Measurements from ENCODE around the gene NEK6. TPM values are rescaled to one million over a fixed set of nuclear protein-coding genes. Genes with fewer than 3 reads are reported as not detected.

Gene NEK6
- total and polyA plus RNA-seq, 2 of the 8 experiments (the other 6 are each of a cell fraction or from before 2014, with no cell fraction given) = 17.7 to 19.7 TPM

- FAIRE-seq = no peak
- TF ChIP-seq KDM1A (IDR thresholded peaks at IDR 0.05; ENCODE audit: borderline replicate concordance, low read length) (no peak), RAD21 (IDR thresholded peaks at IDR 0.05 in 1 of 2, conservative IDR thresholded peaks at IDR 0.05 in 1 of 2; ENCODE audit: low read depth in 2 of 2, low read length in 2 of 2) (peak; percentile 44 to 63; a peak in 3 of 4 replicates), SIX5 (IDR thresholded peaks at IDR 0.05; ENCODE audit: low read depth, low read length) (no peak), SRF (IDR thresholded peaks at IDR 0.05; ENCODE audit: low read depth, low read length) (no peak), NANOG (IDR thresholded peaks at IDR 0.05; ENCODE audit: insufficient read depth, low read depth, low read length, poor library complexity, severe bottlenecking) (no peak), HDAC2 (IDR thresholded peaks at IDR 0.05; ENCODE audit: borderline replicate concordance in 1 of 2, low read depth in 2 of 2, low read length in 2 of 2) (no peak), CHD2 (IDR thresholded peaks at IDR 0.05; ENCODE audit: low read length) (no peak), TCF12 (IDR thresholded peaks at IDR 0.05; ENCODE audit: low read depth, low read length) (no peak), JUN (IDR thresholded peaks at IDR 0.05; ENCODE audit: low read depth, low read length) (no peak), SUZ12 (IDR thresholded peaks at IDR 0.05; ENCODE audit: low read length) (no peak), CEBPB (IDR thresholded peaks at IDR 0.05; ENCODE audit: low read depth, low read length) (no peak), PHF8 (conservative IDR thresholded peaks at IDR 0.05; ENCODE audit: low read depth, low read length) (no peak)
Measured at GRCh38 chr9:124392871-124393460, 135.2 kb downstream of the NEK6 start.

More at GRCh38 chr9:124392871-124393460, 135.2 kb downstream of the NEK6 start:
- H2BK20ac ChIP-seq (ENCODE audit: low read length) = no peak overlapping the region
- ChIA-PET CTCF (ENCODE audit: partially characterized antibody) (interaction anchor here (0.6 to 21.3 kb wide), 17 partner anchors 9 to 1156 kb away, joined by 3 to 330 read pairs (median 4); partner anchors contain the start of gene PSMB7), POLR2A (ENCODE audit: partially characterized antibody) (interaction anchor here (1.2 to 1.6 kb wide), 4 partner anchors 9 to 22 kb away, joined by 3 to 6 read pairs (median 4); no protein-coding TSS in a partner anchor)
- no peak overlapping the region; the same call in 1 of the 2 replicates for H2BK5ac ChIP-seq (ENCODE audit: low read depth, low read length)
- H2AFZ ChIP-seq (ENCODE audit: low read length) = no peak overlapping the region
- H3K27ac ChIP-seq (ENCODE audit: low read depth, low read length) = no peak overlapping the region
- H4K8ac ChIP-seq (ENCODE audit: extremely low read depth, insufficient read depth, low read length) = no peak overlapping the region
- no peaks in the 10 kb centered on the region for H3K27me3 ChIP-seq (replicated peaks in 1 of 4; ENCODE audit: control insufficient read depth in 3 of 4, extremely low read depth in 1 of 4, insufficient read depth in 3 of 4, low read length in 3 of 4)
- no peak overlapping the region; the same call in 1 of the 2 replicates for H2BK12ac ChIP-seq (ENCODE audit: low read depth, low read length)
- peaks cover 0 to 3% (median under 1%) of the 10 kb centered on the region in 4 experiments; a peak in 1 of 8 replicates for H3K36me3 ChIP-seq (ENCODE audit: control insufficient read depth in 2 of 4, insufficient read depth in 4 of 4, low read length in 3 of 4)
- peaks cover 3 to 16% (median 9%) of the 10 kb centered on the region in 4 experiments; a peak in 5 of 7 replicates for H3K4me1 ChIP-seq (replicated peaks in 1 of 4; ENCODE audit: control insufficient read depth in 3 of 4, insufficient read depth in 4 of 4, low read length in 3 of 4)
- H3K56ac ChIP-seq (replicated peaks; ENCODE audit: insufficient read length, low read depth, low read length) = no peak overlapping the region
- no peak overlapping the region for H3K4ac ChIP-seq (replicated peaks; ENCODE audit: insufficient read length, low read depth, low read length)
- no peak overlapping the region for H3K4me2 ChIP-seq (ENCODE audit: insufficient read depth in 1 of 2, low read depth in 2 of 2, low read length in 2 of 2)
- DNase-seq (ENCODE audit: low read depth in 1 of 2, low spot score in 2 of 2) = no peak
- H3K23me2 ChIP-seq (ENCODE audit: low read depth, low read length) = no peaks in the 10 kb centered on the region
- H3K4me3 ChIP-seq (ENCODE audit: extremely low read depth in 1 of 4, insufficient read depth in 2 of 4, low read depth in 3 of 4, low read length in 4 of 4) = no peak overlapping the region
- H4K5ac ChIP-seq (ENCODE audit: insufficient read length, low read depth, low read length) = no peak overlapping the region
- peaks cover 11 to 14% of the 10 kb centered on the region in 2 experiments for H4K20me1 ChIP-seq (replicated peaks in 1 of 2; ENCODE audit: control insufficient read depth in 1 of 2, insufficient read depth in 2 of 2, low read length in 2 of 2)
- H3K14ac ChIP-seq (ENCODE audit: insufficient read length) = no peak overlapping the region
- H3K9ac ChIP-seq (replicated peaks in 1 of 4; ENCODE audit: extremely low read depth in 1 of 4, low read depth in 3 of 4, low read length in 3 of 4) = no peak overlapping the region
- no peak overlapping the region for H3K23ac ChIP-seq (ENCODE audit: insufficient read length)
- H2BK120ac ChIP-seq (replicated peaks; ENCODE audit: low read depth, low read length) = no peak overlapping the region
- H4K91ac ChIP-seq (replicated peaks; ENCODE audit: insufficient read length, low read length) = no peak overlapping the region
- no peaks in the 10 kb centered on the region for H3K9me3 ChIP-seq (ENCODE audit: insufficient read depth in 2 of 2, low read depth in 1 of 2, low read length in 1 of 2)
- peaks cover 8 to 91% of the 10 kb centered on the region in 2 experiments for H3K79me2 ChIP-seq (ENCODE audit: control insufficient read depth in 1 of 2, insufficient read depth in 2 of 2, low read length in 2 of 2)
- H2AK5ac ChIP-seq (ENCODE audit: low read depth, low read length) = no peak overlapping the region
- no peak overlapping the region for H3K18ac ChIP-seq (ENCODE audit: extremely low read depth, low read length)
- WGBS, 2 experiments (ENCODE audit: extremely low coverage in 1 of 2, insufficient coverage in 1 of 2, insufficient read length in 1 of 2, insufficient replicate concordance in 2 of 2, low coverage in 1 of 2, low lambda C conversion rate in 2 of 2, missing lambda C conversion rate in 1 of 2) = 66% methylated on average over 9 of the region's 9 CpGs; no CpG with 5 or more reads in 1 of the 2 experiments
- H3K79me1 ChIP-seq (ENCODE audit: low read depth, low read length) = peaks cover 16% of the 10 kb centered on the region
- H2BK15ac ChIP-seq (ENCODE audit: low read length) = no peak overlapping the region

Data from H1 (cell line).